GM23248 (cell line): ENCODE results near the gene RPS24.

Experiments
- EZH2 ChIP-seq: fragments of 200-600 bp; sonication (generic); IDR thresholded peaks from 2 replicates; pipeline ENCODE4 v1.6.1; 2018; ENCODE audit warnings: antibody characterized with exemption, mild to moderate bottlenecking; ENCODE audit not compliant: insufficient read depth, poor library complexity, severe bottlenecking
- EZH2phosphoT487 ChIP-seq: fragments of 200-600 bp; sonication (generic); IDR thresholded peaks from 2 replicates; pipeline ENCODE4 v1.6.1; 2018; ENCODE audit warnings: antibody characterized with exemption, moderate library complexity, mild to moderate bottlenecking, low read depth; ENCODE audit not compliant: insufficient read depth

DNA sequence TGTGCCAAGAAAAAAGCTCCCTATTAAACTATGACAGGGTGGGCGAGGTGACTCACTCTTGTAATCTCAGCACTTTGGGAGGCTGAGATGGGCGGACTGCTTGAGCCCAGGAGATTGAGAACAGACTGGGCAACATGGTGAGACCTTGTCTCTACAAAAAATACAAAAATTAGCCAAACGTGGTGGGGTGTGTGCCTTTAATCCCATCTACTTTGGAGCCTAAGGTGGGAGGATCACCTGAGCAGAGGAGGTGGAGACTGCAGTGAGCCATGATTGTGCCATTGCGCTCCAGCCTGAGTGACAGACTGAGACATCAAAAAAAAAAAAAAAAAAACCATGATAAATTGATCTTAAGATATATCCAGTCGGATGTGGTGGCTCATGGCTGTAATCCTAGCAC is 15.8 kb upstream of the RPS24 start:
- TF ChIP-seq EZH2 = no peak
- TF ChIP-seq EZH2phosphoT487 = no peak
